H1 (cell line): Measurements from ENCODE around the gene MLC1.

Experiments
- CTCF ChIP-seq, 3 experiments: IDR thresholded peaks; 1 replicate in 2 of 3; 2 replicates in 1 of 3; pipeline versions ENCODE4 v1.5.1 to v1.6.1; 2011; ENCODE audit warnings: low read length in 3 of 3, mild to moderate bottlenecking in 3 of 3, inconsistent platforms in 2 of 3, low read depth in 1 of 3, moderate library complexity in 1 of 3; ENCODE audit not compliant: insufficient read depth in 1 of 3; ENCODE audit errors: control extremely low read depth in 1 of 3
- EP300 ChIP-seq, 2 experiments: IDR thresholded peaks; 1 replicate in 1 of 2; 2 replicates in 1 of 2; pipeline ENCODE4 v1.6.1; 2011 to 2012; ENCODE audit warnings: low read depth in 2 of 2, low read length in 2 of 2, mild to moderate bottlenecking in 2 of 2, borderline replicate concordance in 1 of 2, inconsistent platforms in 1 of 2, moderate library complexity in 1 of 2
- EZH2 ChIP-seq: fragments of 200-600 bp; sonication (generic); IDR thresholded peaks from 2 replicates; pipeline ENCODE4 v1.7.1; 2012; ENCODE audit warnings: low read depth, mild to moderate bottlenecking, moderate library complexity, low read length, inconsistent platforms; ENCODE audit not compliant: severe bottlenecking
- POLR2A ChIP-seq, 2 experiments: IDR thresholded peaks; 1 replicate in 1 of 2; 2 replicates in 1 of 2; pipeline ENCODE4 v1.6.1; 2011; ENCODE audit warnings: low read depth in 2 of 2, low read length in 2 of 2, mild to moderate bottlenecking in 2 of 2; ENCODE audit errors: control extremely low read depth in 1 of 2
- POLR2AphosphoS5 ChIP-seq: IDR thresholded peaks from 2 replicates; pipeline ENCODE4 v1.6.1; 2011; ENCODE audit warnings: low read depth, low read length
- SIN3A ChIP-seq, 2 experiments: IDR thresholded peaks in 1 of 2; conservative IDR thresholded peaks in 1 of 2; 2 replicates each; pipeline ENCODE4 v1.6.1; 2011 to 2012; ENCODE audit warnings: low read length in 2 of 2, improper control_type of control experiment in 1 of 2, low read depth in 1 of 2, mild to moderate bottlenecking in 1 of 2
- SP2 ChIP-seq: IDR thresholded peaks from 2 replicates; pipeline ENCODE4 v1.6.1; 2012; ENCODE audit warnings: mild to moderate bottlenecking, low read length, inconsistent platforms
- TBP ChIP-seq: IDR thresholded peaks from 2 replicates; pipeline ENCODE4 v1.6.1; 2011; ENCODE audit warnings: low read depth, low read length, improper control_type of control experiment
- TCF12 ChIP-seq: IDR thresholded peaks from 2 replicates; pipeline ENCODE4 v1.6.1; 2011; ENCODE audit warnings: low read depth, mild to moderate bottlenecking, low read length

GRCh38 chr22:50083462-50084079, 1.7 kb downstream of the MLC1 start:
- TF ChIP-seq POLR2A (IDR thresholded peaks at IDR 0.05; ENCODE audit: control extremely low read depth in 1 of 2, low read depth in 2 of 2, low read length in 2 of 2) (no peak), EP300 (IDR thresholded peaks at IDR 0.05; ENCODE audit: borderline replicate concordance in 1 of 2, low read depth in 2 of 2, low read length in 2 of 2) (no peak), CTCF (IDR thresholded peaks at IDR 0.05; ENCODE audit: control extremely low read depth in 1 of 3, insufficient read depth in 1 of 3, low read depth in 1 of 3, low read length in 3 of 3) (no peak), TCF12 (no peak), POLR2AphosphoS5 (no peak), TBP (no peak), SP2 (no peak), EZH2 (no peak), SIN3A (conservative IDR thresholded peaks at IDR 0.05 in 1 of 2, IDR thresholded peaks at IDR 0.05 in 1 of 2; ENCODE audit: low read depth in 1 of 2, low read length in 2 of 2) (no peak)
